K562 (cell line): ENCODE results near the gene RNF39. TPM values are rescaled to one million over a fixed set of nuclear protein-coding genes. Genes with fewer than 3 reads are reported as not detected.

Source experiments
- ADNP ChIP-seq: fragments of 200-800 bp; sonication (Bioruptor generic); IDR thresholded peaks from 2 replicates; pipeline ENCODE4 v1.6.1; 2016; ENCODE audit warnings: missing genetic modification characterization, missing compliant biosample characterization
- CHD2 ChIP-seq: IDR thresholded peaks from 2 replicates; pipeline ENCODE4 v1.6.1; 2011; ENCODE audit warnings: low read depth, low read length
- CREB3L1 ChIP-seq: fragments of 450-650 bp; IDR thresholded peaks from 2 replicates; pipeline ENCODE4 v1.6.1; 2014; ENCODE audit warnings: low read depth, mild to moderate bottlenecking, moderate library complexity, borderline replicate concordance
- EWSR1 ChIP-seq: fragments of 450-650 bp; IDR thresholded peaks from 2 replicates; pipeline ENCODE4 v1.6.1; 2018; ENCODE audit warnings: borderline replicate concordance, mild to moderate bottlenecking, low read depth, moderate library complexity; ENCODE audit not compliant: partially characterized antibody
- HIVEP1 ChIP-seq: fragments of 250-450 bp; sonication (Bioruptor Pico); IDR thresholded peaks from 2 replicates; pipeline ENCODE4 v1.4.0; 2020; ENCODE audit warnings: mild to moderate bottlenecking
- IFI16 ChIP-seq: fragments of 250-450 bp; sonication (Bioruptor Pico); IDR thresholded peaks from 2 replicates; pipeline ENCODE4 v2.1.2; 2022; ENCODE audit warnings: mild to moderate bottlenecking, inconsistent platforms
- KLF13 ChIP-seq: fragments of 450-650 bp; IDR thresholded peaks from 2 replicates; pipeline ENCODE4 v1.6.1; 2016; ENCODE audit warnings: missing genetic modification characterization, low read depth, mild to moderate bottlenecking, missing compliant biosample characterization, moderate library complexity, borderline replicate concordance
- MGA ChIP-seq: fragments of 450-650 bp; IDR thresholded peaks from 2 replicates; pipeline ENCODE4 v1.6.1; 2016; ENCODE audit warnings: mild to moderate bottlenecking, moderate library complexity
- OTX1 ChIP-seq: fragments of 450-650 bp; formaldehyde crosslinking; IDR thresholded peaks from 2 replicates; pipeline ENCODE4 v1.4.0; 2022; ENCODE audit warnings: mild to moderate bottlenecking
- SLC30A9 ChIP-seq: fragments of 250-450 bp; sonication (Bioruptor Pico); IDR thresholded peaks from 2 replicates; pipeline ENCODE4 v1.8.0; 2022; ENCODE audit warnings: mild to moderate bottlenecking, moderate library complexity
- SREBF1 ChIP-seq: fragments of 150-350 bp; IDR thresholded peaks from 2 replicates; pipeline ENCODE4 v1.6.1; 2014; ENCODE audit warnings: antibody characterized with exemption, low read depth, low read length, borderline replicate concordance
- SRSF1 ChIP-seq: fragments of 200-400 bp; formaldehyde crosslinking; IDR thresholded peaks from 2 replicates; pipeline ENCODE4 v1.6.1; 2017; ENCODE audit warnings: mild to moderate bottlenecking, low read depth, low read length, moderate library complexity
- STAT5B ChIP-seq: fragments of 250-450 bp; sonication (Bioruptor Pico); IDR thresholded peaks from 2 replicates; pipeline ENCODE4 v1.8.0; 2021; ENCODE audit warnings: mild to moderate bottlenecking, inconsistent platforms
- TAF9B ChIP-seq: fragments of 450-650 bp; IDR thresholded peaks from 2 replicates; pipeline ENCODE4 v1.6.1; 2018; ENCODE audit warnings: mild to moderate bottlenecking; ENCODE audit not compliant: partially characterized antibody
- ZNF778 ChIP-seq: fragments of 450-650 bp; formaldehyde crosslinking; IDR thresholded peaks from 2 replicates; pipeline ENCODE4 v1.4.0; 2020; ENCODE audit warnings: mild to moderate bottlenecking, moderate library complexity
- polyA plus RNA-seq, 8 experiments: library from polyadenylated mRNA; depleted of rRNA in 4 of 8; stranded (reverse) in 5 of 8; unstranded in 3 of 8; fragments of >200 nt; fragmentation: Nextera tagmentation in 2 of 8; fragmentation: Illumina TruSeq in 1 of 8; extraction: Ambion mirVana in 2 of 8; extraction: Trizol in 1 of 8; gene quantifications; 2 replicates each; pipeline versions ENCODE4 v1.2.1 to v1.2.3, GENCODE V29; 2011 to 2014; ENCODE audit warnings: inconsistent platforms in 1 of 8, missing spikeins in 1 of 8
- total RNA-seq, 7 experiments: library from RNA; depleted of rRNA in 6 of 7; stranded (reverse); fragments of >200 nt in 6 of 7; fragmentation: Illumina TruSeq in 2 of 7; extraction: Trizol in 2 of 7; gene quantifications; 2 replicates each; pipeline versions ENCODE4 v1.2.1 to v1.2.3, GENCODE V29; 2011 to 2021; ENCODE audit warnings: low replicate concordance in 1 of 7

The RNF39 gene
- total and polyA plus RNA-seq, 9 of the 15 experiments (the other 6 are each of a cell fraction or from before 2014, with no cell fraction given): not detected

GRCh38 chr6:30066577-30067459 is 8.8 kb downstream of the RNF39 start, which contains the start of gene PPP1R11 (continued):
- TF ChIP-seq MGA: peak; percentile 83
- no peak for TF ChIP-seq ZNF778
- no peak for TF ChIP-seq SRSF1
- no peak for TF ChIP-seq IFI16 (CRISPR knock-in tag)
- TF ChIP-seq TAF9B: peak; percentile 85
- TF ChIP-seq HIVEP1: 0 out of 2 replicates have a peak, but pooled peaks have one; percentile 48
- TF ChIP-seq EWSR1: no peak
- no peak for TF ChIP-seq CHD2
- TF ChIP-seq ADNP (tag): no peak
- no peak for TF ChIP-seq SLC30A9 (CRISPR knock-in tag)
- TF ChIP-seq SREBF1: no peak
- TF ChIP-seq KLF13 (tag): peak; percentile 37; the same call in 1 of the 2 replicates
- TF ChIP-seq STAT5B (CRISPR knock-in tag): no peak
- peak; percentile 77 for TF ChIP-seq CREB3L1
- no peak for TF ChIP-seq OTX1 (CRISPR knock-in tag)
